Measurements from ENCODE around the gene JAG2.

GRCh38 chr14:105142651-105143450 lies 25.7 kb downstream of the JAG2 start:
- TF ChIP-seq CTCF (IDR thresholded peaks at IDR 0.05) (no peak), POLR2A (IDR thresholded peaks at IDR 0.05) (no peak)

Measured in heart left ventricle (tissue), 13 donors.